Epithelial cell of esophagus (primary cell): Measurements from ENCODE around the gene ZDHHC16.
"Not testable (repeated sequence)": the region's sequence is repeated elsewhere in the genome, so short reads cannot be mapped to it uniquely, and the experiment has no call there.

Experiments used
- DNase-seq: peaks from one replicate; pipeline ENCODE4 v3.0.0; 2010; ENCODE audit warnings: low read depth
- H3K4me3 ChIP-seq: 2 replicates; pipeline ENCODE4 v1.5.1; 2011; ENCODE audit warnings: mild to moderate bottlenecking, low read length, control low read depth
- CTCF ChIP-seq: IDR thresholded peaks from 2 replicates; pipeline ENCODE4 v1.5.1; 2011; ENCODE audit warnings: low read depth, mild to moderate bottlenecking, low read length, control low read depth, inconsistent platforms; ENCODE audit not compliant: insufficient read depth; ENCODE audit errors: missing control alignments

Gene ZDHHC16

GRCh38 chr10:97445722-97446639 is at the start of gene ZDHHC16, which contains the start of gene EXOSC1:
ZDHHC16 (plus strand) TSS chr10:97446175; CDS start chr10:97451676, 5,501 bp downstream.
EXOSC1 (minus strand) TSS chr10:97446006; CDS start chr10:97445985, 21 bp downstream.
- peak; percentile 5 for TF ChIP-seq CTCF
- peak within 1 kb of the TSS; percentile 93 for H3K4me3 ChIP-seq
- peak; percentile 97 for DNase-seq

GRCh38 chr10:97399843-97400545 is 46.0 kb upstream of the ZDHHC16 start:
- H3K4me3 ChIP-seq = peak overlapping the region; percentile 91
- DNase-seq = peak; percentile 89

GRCh38 chr10:97400665-97401454 is 45.1 kb upstream of the ZDHHC16 start, which contains the start of gene RRP12:
RRP12 (minus strand) TSS chr10:97401340; CDS start chr10:97401231, 109 bp downstream.
- DNase-seq = peak; percentile 98
- no peak for TF ChIP-seq CTCF
- H3K4me3 ChIP-seq = peak within 1 kb of the TSS; percentile 91

More at GRCh38 chr10:97399843-97400545, 46.0 kb upstream of the ZDHHC16 start:
- TF ChIP-seq CTCF = no peak

GRCh38 chr10:97401455-97401919 is 44.5 kb upstream of the ZDHHC16 start:
- TF ChIP-seq CTCF = no peak
- no peak for DNase-seq
- H3K4me3 ChIP-seq = peak overlapping the region; percentile 91

- TF ChIP-seq CTCF = no peak
- no peak overlapping the region for H3K4me3 ChIP-seq
- no peak for DNase-seq
These were observed 41.9 kb upstream of the ZDHHC16 start for GRCh38 chr10:97404044-97404443.

- no peak for TF ChIP-seq CTCF
- no peak overlapping the region for H3K4me3 ChIP-seq
These were observed 39.9 kb upstream of the ZDHHC16 start for GRCh38 chr10:97406064-97406463.

GRCh38 chr10:97406483-97406882 is 39.5 kb upstream of the ZDHHC16 start:
- not testable (repeated sequence) for H3K4me3 ChIP-seq
- peak; percentile 60 for DNase-seq

More at GRCh38 chr10:97406064-97406463, 39.9 kb upstream of the ZDHHC16 start:
- DNase-seq = no peak
